HL-60 (cell line): Measurements from ENCODE around the gene NCOA5.

Experiments
- DNase-seq, 2 experiments: peaks; one replicate each; pipeline ENCODE4 v3.0.0-alpha.2; 2010 to 2020; ENCODE audit warnings: low read depth in 1 of 2, low spot score in 1 of 2
- H3K27ac ChIP-seq: fragments of 250-450 bp; sonication (Bioruptor Pico); replicated peaks from 2 replicates; pipeline ENCODE4 v1.5.1; 2020; ENCODE audit warnings: mild to moderate bottlenecking, moderate library complexity
- H3K27me3 ChIP-seq: fragments of 250-450 bp; sonication (Bioruptor Pico); 2 replicates; pipeline ENCODE4 v1.5.1; 2021; ENCODE audit warnings: mild to moderate bottlenecking, moderate library complexity; ENCODE audit not compliant: insufficient read depth, poor library complexity, severe bottlenecking
- H3K4me3 ChIP-seq: replicated peaks from 2 replicates; pipeline ENCODE4 v1.5.1; 2011; ENCODE audit warnings: mild to moderate bottlenecking, control low read depth, low read length; ENCODE audit not compliant: insufficient read depth
- GABPA ChIP-seq: IDR thresholded peaks from 2 replicates; pipeline ENCODE4 v1.6.1; 2012; ENCODE audit warnings: low read depth
- POLR2AphosphoS5 ChIP-seq: IDR thresholded peaks from 2 replicates; pipeline ENCODE4 v1.6.1; 2012; ENCODE audit warnings: low read depth
- SPI1 ChIP-seq: IDR thresholded peaks from 2 replicates; pipeline ENCODE4 v1.6.1; 2012; ENCODE audit warnings: low read depth, mild to moderate bottlenecking, borderline replicate concordance
- TF ChIP-seq, protein P1 (sequence below): IDR thresholded peaks from 2 replicates; pipeline ENCODE4 v1.6.1; 2012; ENCODE audit warnings: low read depth; ENCODE audit not compliant: insufficient replicate concordance
- TF ChIP-seq, protein P2 (sequence below): IDR thresholded peaks from one replicate; pipeline ENCODE4 v1.5.1; 2011; ENCODE audit warnings: low read length, control low read depth, inconsistent platforms; ENCODE audit not compliant: insufficient read depth

The NCOA5 gene

DNA sequence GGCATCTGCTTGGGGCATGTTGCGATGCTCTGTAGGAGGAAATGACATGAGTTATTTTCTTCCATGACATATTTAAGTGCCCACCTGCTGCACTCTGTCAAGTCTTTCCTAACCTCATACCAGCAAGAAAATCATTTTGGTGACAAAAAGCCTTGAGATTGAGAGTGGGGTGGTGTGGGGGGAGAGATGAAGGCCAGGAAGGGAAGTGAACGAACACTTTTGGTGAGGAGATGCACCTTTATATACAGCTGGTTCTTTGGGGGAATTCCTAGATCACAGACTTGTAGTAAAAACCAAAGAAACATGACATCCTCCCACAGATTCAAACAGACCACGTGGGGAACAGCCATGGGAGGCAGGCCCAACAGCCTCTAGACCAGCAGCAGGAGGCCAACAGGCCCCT, 26.1 kb downstream of the NCOA5 start:
- Histone ChIP-seq H3K4me3 (no peak overlapping the region), H3K27ac (no peak overlapping the region), H3K27me3 (no peaks in the 10 kb centered on the region)
- no peak for TF ChIP-seq POLR2AphosphoS5
- no peak for DNase-seq

DNA sequence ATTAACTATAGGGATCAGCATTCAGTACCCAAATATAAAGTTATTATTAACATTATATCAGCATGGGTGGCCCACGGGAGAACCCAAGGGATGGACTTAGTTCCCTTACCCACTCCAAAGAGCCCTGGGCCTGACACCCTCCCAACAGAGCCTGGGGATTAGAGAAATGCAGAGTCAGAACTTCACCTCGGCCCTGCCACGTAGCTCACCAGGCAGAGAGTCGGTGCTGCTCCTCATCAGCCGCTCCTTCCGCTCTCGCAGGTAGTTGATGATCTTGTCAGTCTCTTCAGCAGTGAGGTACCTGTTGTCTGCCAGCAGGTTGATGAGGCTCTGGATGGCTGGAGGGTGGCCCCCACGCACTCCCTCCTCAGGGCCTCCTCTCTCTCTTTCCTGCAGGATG, 26.6 kb downstream of the NCOA5 start:
- TF ChIP-seq SPI1, result no peak
- TF ChIP-seq GABPA, result no peak
- TF ChIP-seq, protein P1, sequence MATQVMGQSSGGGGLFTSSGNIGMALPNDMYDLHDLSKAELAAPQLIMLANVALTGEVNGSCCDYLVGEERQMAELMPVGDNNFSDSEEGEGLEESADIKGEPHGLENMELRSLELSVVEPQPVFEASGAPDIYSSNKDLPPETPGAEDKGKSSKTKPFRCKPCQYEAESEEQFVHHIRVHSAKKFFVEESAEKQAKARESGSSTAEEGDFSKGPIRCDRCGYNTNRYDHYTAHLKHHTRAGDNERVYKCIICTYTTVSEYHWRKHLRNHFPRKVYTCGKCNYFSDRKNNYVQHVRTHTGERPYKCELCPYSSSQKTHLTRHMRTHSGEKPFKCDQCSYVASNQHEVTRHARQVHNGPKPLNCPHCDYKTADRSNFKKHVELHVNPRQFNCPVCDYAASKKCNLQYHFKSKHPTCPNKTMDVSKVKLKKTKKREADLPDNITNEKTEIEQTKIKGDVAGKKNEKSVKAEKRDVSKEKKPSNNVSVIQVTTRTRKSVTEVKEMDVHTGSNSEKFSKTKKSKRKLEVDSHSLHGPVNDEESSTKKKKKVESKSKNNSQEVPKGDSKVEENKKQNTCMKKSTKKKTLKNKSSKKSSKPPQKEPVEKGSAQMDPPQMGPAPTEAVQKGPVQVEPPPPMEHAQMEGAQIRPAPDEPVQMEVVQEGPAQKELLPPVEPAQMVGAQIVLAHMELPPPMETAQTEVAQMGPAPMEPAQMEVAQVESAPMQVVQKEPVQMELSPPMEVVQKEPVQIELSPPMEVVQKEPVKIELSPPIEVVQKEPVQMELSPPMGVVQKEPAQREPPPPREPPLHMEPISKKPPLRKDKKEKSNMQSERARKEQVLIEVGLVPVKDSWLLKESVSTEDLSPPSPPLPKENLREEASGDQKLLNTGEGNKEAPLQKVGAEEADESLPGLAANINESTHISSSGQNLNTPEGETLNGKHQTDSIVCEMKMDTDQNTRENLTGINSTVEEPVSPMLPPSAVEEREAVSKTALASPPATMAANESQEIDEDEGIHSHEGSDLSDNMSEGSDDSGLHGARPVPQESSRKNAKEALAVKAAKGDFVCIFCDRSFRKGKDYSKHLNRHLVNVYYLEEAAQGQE, result no peak
- TF ChIP-seq, protein P2, sequence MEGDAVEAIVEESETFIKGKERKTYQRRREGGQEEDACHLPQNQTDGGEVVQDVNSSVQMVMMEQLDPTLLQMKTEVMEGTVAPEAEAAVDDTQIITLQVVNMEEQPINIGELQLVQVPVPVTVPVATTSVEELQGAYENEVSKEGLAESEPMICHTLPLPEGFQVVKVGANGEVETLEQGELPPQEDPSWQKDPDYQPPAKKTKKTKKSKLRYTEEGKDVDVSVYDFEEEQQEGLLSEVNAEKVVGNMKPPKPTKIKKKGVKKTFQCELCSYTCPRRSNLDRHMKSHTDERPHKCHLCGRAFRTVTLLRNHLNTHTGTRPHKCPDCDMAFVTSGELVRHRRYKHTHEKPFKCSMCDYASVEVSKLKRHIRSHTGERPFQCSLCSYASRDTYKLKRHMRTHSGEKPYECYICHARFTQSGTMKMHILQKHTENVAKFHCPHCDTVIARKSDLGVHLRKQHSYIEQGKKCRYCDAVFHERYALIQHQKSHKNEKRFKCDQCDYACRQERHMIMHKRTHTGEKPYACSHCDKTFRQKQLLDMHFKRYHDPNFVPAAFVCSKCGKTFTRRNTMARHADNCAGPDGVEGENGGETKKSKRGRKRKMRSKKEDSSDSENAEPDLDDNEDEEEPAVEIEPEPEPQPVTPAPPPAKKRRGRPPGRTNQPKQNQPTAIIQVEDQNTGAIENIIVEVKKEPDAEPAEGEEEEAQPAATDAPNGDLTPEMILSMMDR, result no peak
- no peak for TF ChIP-seq POLR2AphosphoS5
- no peak for DNase-seq
- Histone ChIP-seq H3K27ac (no peak overlapping the region), H3K4me3 (no peak overlapping the region), H3K27me3 (no peaks in the 10 kb centered on the region)

DNA sequence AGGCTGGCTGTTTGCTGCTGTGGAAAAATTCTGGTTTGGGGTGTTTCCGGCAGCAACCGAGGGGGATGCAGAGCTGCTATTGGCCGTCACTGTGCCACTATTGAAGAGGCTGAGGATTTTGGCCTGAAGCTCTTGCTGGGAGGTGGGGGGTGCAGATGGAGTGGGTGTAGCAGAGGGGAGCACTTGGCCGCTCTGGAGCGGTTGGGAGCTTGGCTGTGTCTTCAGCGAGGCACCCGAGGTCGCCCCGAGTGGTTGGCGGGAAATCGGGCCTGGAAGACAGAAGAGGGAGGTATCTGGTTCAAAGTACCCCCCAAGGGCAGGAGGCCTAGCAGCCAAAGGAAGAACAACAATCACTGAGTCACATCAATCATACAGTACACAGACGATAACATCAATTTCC, 27.1 kb downstream of the NCOA5 start:
- no peak overlapping the region for H3K27ac ChIP-seq
- TF ChIP-seq, protein P2, result no peak
- TF ChIP-seq, protein P1, result no peak
- no peak for TF ChIP-seq SPI1
- no peak for TF ChIP-seq GABPA
- no peak for TF ChIP-seq POLR2AphosphoS5
- no peaks in the 10 kb centered on the region for H3K27me3 ChIP-seq
- H3K4me3 ChIP-seq, result no peak overlapping the region
- no peak for DNase-seq

DNA sequence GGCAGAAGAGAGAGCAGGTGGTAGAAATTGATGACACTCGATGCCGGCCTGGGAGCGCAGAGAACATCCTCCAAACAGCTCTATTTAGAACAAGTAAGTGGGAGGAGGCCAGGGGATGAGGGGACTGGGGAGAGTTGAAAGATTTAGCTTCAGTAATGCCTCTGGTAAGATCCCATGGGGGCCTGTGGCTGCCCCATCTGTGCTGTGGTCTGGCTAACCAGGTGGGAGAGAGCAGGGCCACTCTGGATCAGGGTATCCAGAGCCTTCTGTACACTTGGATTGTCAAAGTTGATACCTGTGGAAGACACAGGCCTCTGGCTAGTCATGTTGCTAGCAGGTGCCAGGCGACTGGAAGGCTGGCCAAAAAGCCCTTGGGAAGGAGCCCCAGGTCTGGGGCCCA, 27.6 kb downstream of the NCOA5 start:
- no peak for TF ChIP-seq POLR2AphosphoS5
- TF ChIP-seq, protein P2, result no peak
- TF ChIP-seq GABPA, result no peak
- TF ChIP-seq SPI1, result no peak
- TF ChIP-seq, protein P1, result no peak
- Histone ChIP-seq H3K27me3 (no peaks in the 10 kb centered on the region), H3K27ac (no peak overlapping the region), H3K4me3 (no peak overlapping the region)
- DNase-seq, result no peak
